Measurements from ENCODE around the gene PRDX1. TPM values are rescaled to one million over a fixed set of nuclear protein-coding genes. Genes with fewer than 3 reads are reported as not detected.

PRDX1 gene
- total and polyA plus RNA-seq, 2 of the 8 experiments (the other 6 are each of a cell fraction or from before 2014, with no cell fraction given): 1,165 to 1,418 TPM

- no peak overlapping the region for H3K18ac ChIP-seq (ENCODE audit: extremely low read depth, low read length)
- 100% methylated on average over 5 of the region's 5 CpGs; no CpG with 5 or more reads in 1 of the 2 experiments for WGBS, 2 experiments (ENCODE audit: extremely low coverage in 1 of 2, insufficient coverage in 1 of 2, insufficient read length in 1 of 2, insufficient replicate concordance in 2 of 2, low coverage in 1 of 2, low lambda C conversion rate in 2 of 2, missing lambda C conversion rate in 1 of 2)
- peaks cover 32 to 72% (median 55%) of the 10 kb centered on the region in 4 experiments for H3K36me3 ChIP-seq (ENCODE audit: control insufficient read depth in 2 of 4, insufficient read depth in 4 of 4, low read length in 3 of 4)
Observed at GRCh38 chr1:45566722-45567121, 45.0 kb upstream of the PRDX1 start.

More at GRCh38 chr1:45566722-45567121, 45.0 kb upstream of the PRDX1 start:
- Histone ChIP-seq H3K79me1 (ENCODE audit: low read depth, low read length) (0 out of 2 replicates have a peak, but pooled peaks cover 3% of the 10 kb centered on the region), H3K4me2 (ENCODE audit: insufficient read depth in 1 of 2, low read depth in 2 of 2, low read length in 2 of 2) (no peak overlapping the region), H3K14ac (ENCODE audit: insufficient read length) (no peak overlapping the region), H2BK15ac (ENCODE audit: low read length) (no peak overlapping the region), H2AFZ (ENCODE audit: low read length) (no peak overlapping the region), H3K9me3 (ENCODE audit: insufficient read depth in 2 of 2, low read depth in 1 of 2, low read length in 1 of 2) (no peaks in the 10 kb centered on the region), H4K91ac (replicated peaks; ENCODE audit: insufficient read length, low read length) (no peak overlapping the region), H3K56ac (replicated peaks; ENCODE audit: insufficient read length, low read depth, low read length) (no peak overlapping the region), H4K8ac (ENCODE audit: extremely low read depth, insufficient read depth, low read length) (no peak overlapping the region), H3K23me2 (ENCODE audit: low read depth, low read length) (no peaks in the 10 kb centered on the region), H2BK120ac (replicated peaks; ENCODE audit: low read depth, low read length) (no peak overlapping the region), H3K27ac (ENCODE audit: low read depth, low read length) (no peak overlapping the region), H3K79me2 (ENCODE audit: control insufficient read depth in 1 of 2, insufficient read depth in 2 of 2, low read length in 2 of 2) (peaks cover 0 to 14% of the 10 kb centered on the region in 2 experiments; a peak in 2 of 4 replicates), H3K9ac (replicated peaks in 1 of 4; ENCODE audit: extremely low read depth in 1 of 4, low read depth in 3 of 4, low read length in 3 of 4) (no peak overlapping the region), H4K5ac (ENCODE audit: insufficient read length, low read depth, low read length) (no peak overlapping the region), H3K23ac (ENCODE audit: insufficient read length) (no peak overlapping the region), H3K27me3 (replicated peaks in 1 of 4; ENCODE audit: control insufficient read depth in 3 of 4, extremely low read depth in 1 of 4, insufficient read depth in 3 of 4, low read length in 3 of 4) (no peaks in the 10 kb centered on the region), H2BK12ac (ENCODE audit: low read depth, low read length) (no peak overlapping the region), H2AK5ac (ENCODE audit: low read depth, low read length) (no peak overlapping the region), H3K4ac (replicated peaks; ENCODE audit: insufficient read length, low read depth, low read length) (no peak overlapping the region), H2BK20ac (ENCODE audit: low read length) (no peak overlapping the region), H4K20me1 (replicated peaks in 1 of 2; ENCODE audit: control insufficient read depth in 1 of 2, insufficient read depth in 2 of 2, low read length in 2 of 2) (peaks cover 8 to 19% of the 10 kb centered on the region in 2 experiments), H3K4me1 (replicated peaks in 1 of 4; ENCODE audit: control insufficient read depth in 3 of 4, insufficient read depth in 4 of 4, low read length in 3 of 4) (no peaks in the 10 kb centered on the region), H2BK5ac (ENCODE audit: low read depth, low read length) (no peak overlapping the region), H3K4me3 (ENCODE audit: extremely low read depth in 1 of 4, insufficient read depth in 2 of 4, low read depth in 3 of 4, low read length in 4 of 4) (no peak overlapping the region)
- TF ChIP-seq PHF8 (conservative IDR thresholded peaks at IDR 0.05; ENCODE audit: low read depth, low read length) (no peak), CTCF (IDR thresholded peaks at IDR 0.05; ENCODE audit: control extremely low read depth in 1 of 3, insufficient read depth in 1 of 3, low read depth in 1 of 3, low read length in 3 of 3) (no peak), KDM5A (IDR thresholded peaks at IDR 0.05; ENCODE audit: low read length) (no peak), BRCA1 (IDR thresholded peaks at IDR 0.05; ENCODE audit: low read depth, low read length) (no peak), EP300 (IDR thresholded peaks at IDR 0.05; ENCODE audit: borderline replicate concordance in 1 of 2, low read depth in 2 of 2, low read length in 2 of 2) (no peak), JUN (IDR thresholded peaks at IDR 0.05; ENCODE audit: low read depth, low read length) (no peak), SP2 (IDR thresholded peaks at IDR 0.05; ENCODE audit: low read length) (no peak)
- DNase-seq (ENCODE audit: low read depth in 1 of 2, low spot score in 2 of 2): no peak
- ChIA-PET CTCF (ENCODE audit: partially characterized antibody) (interaction anchor here (0.6 to 10.7 kb wide), 7 partner anchors 10 to 57 kb away, joined by 3 to 133 read pairs (median 5); partner anchors contain the start of genes AKR1A1 and NASP), POLR2A (ENCODE audit: partially characterized antibody) (interaction anchor here (1.0 to 16.6 kb wide), 7 partner anchors 11 to 57 kb away, joined by 3 to 222 read pairs (median 107); partner anchors contain the start of genes AKR1A1, NASP and PRDX1)
- FAIRE-seq: no peak

Measured in H1 (cell line).